ENCODE results near the gene LTB4R2. TPM values are rescaled to one million over a fixed set of nuclear protein-coding genes. Genes with fewer than 3 reads are reported as not detected.

The LTB4R2 gene
- total RNA-seq, 4 donors from 2014 or later, result 2.4 to 5.0 (median 3.4) TPM

DNA sequence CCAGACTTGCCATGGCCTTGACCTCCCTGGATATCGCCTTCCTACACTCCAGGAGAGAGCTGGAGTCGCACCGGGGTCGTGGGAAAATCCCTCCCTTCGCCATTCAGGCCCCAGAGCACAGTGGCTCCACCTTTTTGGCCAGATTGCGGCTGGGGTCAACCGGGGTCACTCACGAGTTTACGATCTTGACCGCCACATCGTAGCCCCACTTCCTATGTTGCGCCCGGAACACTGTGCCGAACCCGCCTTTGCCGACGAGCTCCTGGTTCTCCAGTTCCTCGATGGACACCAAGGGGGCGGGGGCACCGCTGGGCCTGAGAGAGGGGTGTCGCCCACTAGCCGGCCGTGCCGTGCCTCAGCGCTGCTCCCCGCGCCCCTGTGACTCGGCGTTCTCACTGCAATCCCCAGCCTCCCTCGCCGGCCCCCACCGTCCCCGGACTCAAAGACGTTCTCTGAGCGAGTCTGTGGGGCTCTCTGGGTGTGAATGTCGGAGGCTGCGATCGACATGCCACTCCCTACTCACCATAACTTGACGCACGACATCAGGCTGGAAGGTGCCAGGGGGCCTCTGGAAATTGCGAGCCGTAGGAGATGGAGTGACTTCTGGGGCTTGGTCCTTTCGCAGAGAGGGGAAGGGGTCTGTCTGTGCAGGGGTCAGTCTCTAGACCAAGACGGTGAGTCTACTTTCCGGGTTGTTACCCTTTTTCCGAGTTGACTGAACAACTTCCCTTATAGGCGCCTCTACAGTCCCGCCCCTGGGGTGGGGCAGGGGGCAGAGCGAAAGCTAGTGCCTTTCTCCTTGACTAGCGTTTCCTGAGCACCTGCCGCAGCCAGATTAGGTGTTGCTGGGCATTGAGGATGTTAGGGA is 29.6 kb downstream of the LTB4R2 start, which contains the start of gene RIPK3:
Gene RIPK3, minus strand, starts transcription at position 708 of the 868 bp plus-strand sequence. Its CDS starts 165 bp downstream, at position 543.
- peak; percentile 29 for ATAC-seq
- peaks cover 0 to 8% of the 10 kb centered on the region in 2 donors for H3K36me3 ChIP-seq
- peak within 1 kb of the TSS; percentile 31 to 51 for H3K4me3 ChIP-seq
- H3K27ac ChIP-seq, result peak within 1 kb of the TSS in 3 of 4 donors; percentile 24 to 57 (median 54)
- TF ChIP-seq POLR2A (IDR thresholded peaks at IDR 0.05) (no peak), POLR2AphosphoS5 (IDR thresholded peaks at IDR 0.05) (no peak), EP300 (IDR thresholded peaks at IDR 0.05) (no peak)
- TF ChIP-seq, protein P1, sequence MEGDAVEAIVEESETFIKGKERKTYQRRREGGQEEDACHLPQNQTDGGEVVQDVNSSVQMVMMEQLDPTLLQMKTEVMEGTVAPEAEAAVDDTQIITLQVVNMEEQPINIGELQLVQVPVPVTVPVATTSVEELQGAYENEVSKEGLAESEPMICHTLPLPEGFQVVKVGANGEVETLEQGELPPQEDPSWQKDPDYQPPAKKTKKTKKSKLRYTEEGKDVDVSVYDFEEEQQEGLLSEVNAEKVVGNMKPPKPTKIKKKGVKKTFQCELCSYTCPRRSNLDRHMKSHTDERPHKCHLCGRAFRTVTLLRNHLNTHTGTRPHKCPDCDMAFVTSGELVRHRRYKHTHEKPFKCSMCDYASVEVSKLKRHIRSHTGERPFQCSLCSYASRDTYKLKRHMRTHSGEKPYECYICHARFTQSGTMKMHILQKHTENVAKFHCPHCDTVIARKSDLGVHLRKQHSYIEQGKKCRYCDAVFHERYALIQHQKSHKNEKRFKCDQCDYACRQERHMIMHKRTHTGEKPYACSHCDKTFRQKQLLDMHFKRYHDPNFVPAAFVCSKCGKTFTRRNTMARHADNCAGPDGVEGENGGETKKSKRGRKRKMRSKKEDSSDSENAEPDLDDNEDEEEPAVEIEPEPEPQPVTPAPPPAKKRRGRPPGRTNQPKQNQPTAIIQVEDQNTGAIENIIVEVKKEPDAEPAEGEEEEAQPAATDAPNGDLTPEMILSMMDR (IDR thresholded peaks at IDR 0.05), result no peak
- 12 to 39% methylated on average over 5 to 11 of the region's 51 CpGs for WGBS, 2 donors (ENCODE audit: low coverage in 1 of 2)
- H3K27me3 ChIP-seq, result peaks cover 55% of the 10 kb centered on the region
- no peaks in the 10 kb centered on the region for H3K9me3 ChIP-seq
- H3K4me1 ChIP-seq, result peaks cover 0 to 34% (median 11%) of the 10 kb centered on the region in 3 donors

DNA sequence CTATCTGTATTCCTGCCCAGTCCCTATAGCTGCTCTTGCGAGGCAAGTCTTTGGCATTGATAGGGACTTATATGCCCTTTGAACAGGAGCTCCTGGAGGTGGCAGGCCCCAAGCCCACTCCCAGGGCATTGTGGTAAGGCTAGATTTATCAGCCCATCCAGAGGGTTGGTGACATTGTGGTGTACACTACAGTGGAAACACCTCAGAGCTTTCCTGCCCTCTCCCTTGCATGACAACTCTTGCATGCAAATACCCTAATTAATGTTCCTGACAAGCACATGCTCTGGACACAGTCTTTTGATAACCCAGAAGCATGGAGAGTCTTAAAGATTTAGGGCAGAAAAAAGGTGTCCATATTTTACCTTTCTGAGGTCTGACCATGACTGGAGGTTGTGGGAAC is 30.7 kb downstream of the LTB4R2 start:
- no peak for ATAC-seq
- TF ChIP-seq, protein P1 (IDR thresholded peaks at IDR 0.05), result no peak
- TF ChIP-seq EP300 (IDR thresholded peaks at IDR 0.05) (no peak), POLR2A (IDR thresholded peaks at IDR 0.05) (no peak), POLR2AphosphoS5 (IDR thresholded peaks at IDR 0.05) (no peak)
- peaks cover 44% of the 10 kb centered on the region for H3K27me3 ChIP-seq
- H3K4me3 ChIP-seq, result no peak overlapping the region
- no peak overlapping the region for H3K27ac ChIP-seq
- peaks cover 0 to 8% of the 10 kb centered on the region in 2 donors for H3K36me3 ChIP-seq
- no peaks in the 10 kb centered on the region for H3K9me3 ChIP-seq
- no CpG with 5 or more reads among the region's 1 CpG for WGBS, 2 donors (ENCODE audit: low coverage in 1 of 2)
- peaks cover 0 to 27% (median 5%) of the 10 kb centered on the region in 3 donors for H3K4me1 ChIP-seq

DNA sequence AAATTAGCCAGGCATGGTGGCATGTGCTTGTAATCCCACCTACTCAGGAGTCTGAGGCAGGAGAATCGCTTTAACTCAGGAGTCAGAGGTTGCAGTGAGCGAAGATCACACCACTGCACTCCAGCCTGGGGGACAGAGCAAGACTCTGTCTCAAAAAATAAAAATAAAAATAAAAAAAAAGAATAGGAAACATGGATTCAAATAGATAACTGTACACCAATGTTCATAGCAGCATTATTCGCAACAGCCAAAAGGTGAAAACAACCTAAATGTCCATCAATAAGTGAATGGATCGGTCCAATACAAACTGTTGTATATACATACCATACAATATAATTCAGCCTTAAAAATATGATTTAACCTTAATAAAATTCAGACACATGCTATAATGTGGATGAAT is 32.9 kb downstream of the LTB4R2 start:
- Histone ChIP-seq H3K9me3 (no peaks in the 10 kb centered on the region), H3K4me1 (peaks cover 0 to 21% (median 5%) of the 10 kb centered on the region in 3 donors), H3K27ac (no peak overlapping the region), H3K36me3 (peaks cover 0 to 1% of the 10 kb centered on the region in 2 donors), H3K4me3 (no peak overlapping the region), H3K27me3 (peaks cover 37% of the 10 kb centered on the region)
- TF ChIP-seq, protein P1 (IDR thresholded peaks at IDR 0.05), result no peak
- TF ChIP-seq EP300 (IDR thresholded peaks at IDR 0.05), result no peak
- no peak for TF ChIP-seq POLR2A (IDR thresholded peaks at IDR 0.05)
- no peak for TF ChIP-seq POLR2AphosphoS5 (IDR thresholded peaks at IDR 0.05)
- ATAC-seq, result no peak
- WGBS, 2 donors (ENCODE audit: low coverage in 1 of 2), result 89 to 100% methylated on average over 2 to 4 of the region's 4 CpGs

DNA sequence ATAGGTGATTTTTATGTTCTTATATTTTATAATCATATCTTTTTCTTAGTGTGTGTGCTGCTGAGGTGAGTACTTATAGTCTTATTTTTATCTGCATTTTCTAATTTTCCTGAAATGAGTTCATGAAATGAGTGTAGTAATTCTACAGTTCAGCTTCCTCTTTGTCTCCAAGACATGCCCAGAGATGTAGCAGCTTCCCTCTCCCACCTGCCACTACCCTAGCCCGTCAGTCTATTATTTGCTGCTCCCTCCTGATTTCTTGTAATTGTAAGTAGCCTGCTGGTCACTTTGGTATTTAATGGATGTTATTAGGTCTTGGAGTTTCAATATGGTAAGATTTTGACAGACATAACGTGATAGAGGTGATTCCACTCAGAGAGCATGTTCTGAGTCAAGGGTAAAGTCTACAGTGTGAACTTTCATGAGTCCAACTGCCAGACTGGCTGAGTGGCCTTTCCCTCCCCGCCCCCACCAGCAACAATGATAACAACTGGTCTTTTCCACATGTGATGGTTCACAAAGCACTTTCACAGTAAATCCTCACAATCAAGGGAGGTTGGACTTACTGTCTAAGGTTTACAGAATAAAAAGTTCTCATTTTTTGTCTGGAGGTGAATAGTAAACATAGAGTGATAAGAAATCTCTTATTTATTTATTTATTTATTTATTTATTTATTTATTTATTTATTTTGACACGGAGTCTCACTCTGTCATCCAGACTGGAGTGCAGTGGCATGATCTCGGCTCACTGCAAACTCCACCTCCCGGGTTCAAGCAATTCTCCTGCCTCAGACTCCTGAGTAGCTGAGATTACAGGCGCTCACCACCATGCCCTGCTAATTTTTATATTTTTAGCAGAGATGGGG is 34.1 kb downstream of the LTB4R2 start:
- peaks cover 30% of the 10 kb centered on the region for H3K27me3 ChIP-seq
- no peak overlapping the region for H3K4me3 ChIP-seq
- no peak overlapping the region for H3K27ac ChIP-seq
- H3K4me1 ChIP-seq, result peaks cover 0 to 10% (median 2%) of the 10 kb centered on the region in 3 donors
- H3K9me3 ChIP-seq, result no peaks in the 10 kb centered on the region
- TF ChIP-seq POLR2A (IDR thresholded peaks at IDR 0.05), result no peak
- TF ChIP-seq, protein P1 (IDR thresholded peaks at IDR 0.05), result no peak
- no peaks in the 10 kb centered on the region for H3K36me3 ChIP-seq
- ATAC-seq, result no peak
- WGBS, 2 donors (ENCODE audit: low coverage in 1 of 2), result 57% methylated on average over 6 of the region's 7 CpGs; no CpG with 5 or more reads in 1 of the 2 donors

Measured in gastroesophageal sphincter (tissue), 4 donors.